Eye (tissue), 1 donor: Measurements from ENCODE around the gene WIPF1.

Experiments used
- DNase-seq: peaks from one replicate; pipeline ENCODE4 v3.0.0-alpha.2; 2015

WIPF1 gene

DNA sequence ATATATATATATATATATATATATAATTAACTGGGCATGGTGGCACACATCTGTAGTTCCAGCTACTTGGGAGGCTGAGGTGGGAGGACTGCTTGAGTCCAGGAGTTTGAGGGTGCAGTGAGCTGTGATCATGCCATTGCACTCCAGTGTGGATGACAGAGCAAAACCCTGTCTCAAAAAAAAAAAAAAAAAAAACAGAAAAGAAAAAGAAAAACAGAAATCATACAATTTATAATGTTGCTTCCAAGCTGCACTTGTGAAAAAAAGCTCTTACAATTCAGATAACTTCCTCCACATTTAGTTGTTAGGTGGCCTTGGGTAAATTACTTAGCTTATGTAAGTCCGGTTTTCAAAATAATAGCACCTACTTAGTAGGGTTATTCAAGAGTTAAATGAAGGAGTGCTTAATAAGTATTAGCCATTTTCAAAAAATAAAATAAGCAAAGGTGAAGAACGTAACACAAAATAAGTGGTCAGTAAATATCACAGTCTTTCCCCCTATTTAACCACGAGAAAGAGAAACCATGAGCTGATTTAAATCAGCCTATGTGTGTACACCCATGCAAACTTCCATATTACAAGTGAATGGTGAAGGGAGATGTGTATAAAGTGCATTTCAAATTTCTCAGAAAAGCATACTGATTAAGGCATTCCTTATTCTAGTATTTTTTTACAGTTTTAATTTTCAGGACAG, 2.3 kb downstream of the WIPF1 start:
- no peak for DNase-seq

DNA sequence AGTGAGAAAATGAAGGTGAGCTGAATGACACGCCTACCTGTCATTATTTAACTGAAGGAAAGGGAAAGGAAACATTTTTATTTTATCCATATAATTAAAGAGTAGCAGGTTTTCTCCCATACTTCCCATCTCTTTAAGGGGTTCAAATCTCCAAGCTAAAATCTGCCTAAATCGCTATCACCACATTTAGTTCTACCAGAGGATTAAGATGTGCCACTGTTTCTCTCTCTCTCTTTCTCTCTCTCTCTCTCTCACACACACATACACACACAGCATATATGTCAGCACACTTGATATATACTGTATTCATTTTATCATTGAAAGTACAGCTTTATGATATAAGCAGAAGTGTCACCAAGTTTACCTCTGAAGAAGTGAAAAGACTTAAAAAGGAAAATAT, 3.1 kb downstream of the WIPF1 start:
- DNase-seq: no peak

DNA sequence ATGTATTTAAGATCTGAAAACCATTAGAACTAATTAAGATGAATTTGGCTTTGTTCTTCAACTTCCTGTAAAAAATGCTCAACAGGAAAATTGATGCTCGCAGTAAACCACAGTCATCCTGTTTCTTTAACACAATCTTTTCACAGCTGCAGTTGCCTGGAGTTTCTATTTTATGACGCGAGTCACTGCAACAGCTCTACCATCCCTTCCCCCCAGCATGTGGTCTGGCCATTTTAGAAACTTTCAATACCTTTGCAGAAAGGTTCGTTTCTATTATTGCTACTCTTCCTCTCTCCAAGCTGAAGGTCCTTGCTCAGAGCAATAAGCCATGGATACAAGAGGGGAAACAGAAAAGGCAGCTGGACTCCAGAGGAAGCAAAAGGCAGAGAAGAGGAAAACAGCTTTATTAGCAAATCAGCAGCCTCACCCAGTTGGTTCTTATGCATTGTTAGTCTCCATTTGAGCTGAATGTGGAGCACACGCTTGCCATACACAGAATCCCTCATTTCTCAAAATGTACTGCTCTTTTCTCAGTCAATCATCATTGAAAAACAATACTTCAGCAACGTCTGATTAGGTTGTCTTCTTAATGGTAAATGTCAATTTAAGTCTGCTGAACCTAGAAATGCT, 3.9 kb downstream of the WIPF1 start:
- peak; percentile 77 for DNase-seq

DNA sequence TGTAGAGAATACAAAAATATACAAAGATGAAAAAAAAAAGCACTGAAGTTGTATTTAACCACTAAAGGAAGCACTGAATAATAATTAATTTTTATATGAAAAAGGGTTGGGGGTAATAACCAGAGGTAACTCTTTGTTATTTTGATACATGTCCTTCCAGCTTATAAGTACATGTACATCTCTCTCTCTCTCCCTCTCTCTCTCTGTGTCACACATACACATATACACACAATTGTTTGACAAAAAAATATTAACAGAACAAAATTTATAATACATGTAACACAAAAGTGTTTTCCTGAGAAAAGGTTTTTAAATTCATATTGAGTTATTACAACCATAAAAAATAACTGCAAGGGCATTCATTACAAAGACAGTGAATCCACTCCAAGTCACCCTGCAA, 4.6 kb downstream of the WIPF1 start:
- no peak for DNase-seq

DNA sequence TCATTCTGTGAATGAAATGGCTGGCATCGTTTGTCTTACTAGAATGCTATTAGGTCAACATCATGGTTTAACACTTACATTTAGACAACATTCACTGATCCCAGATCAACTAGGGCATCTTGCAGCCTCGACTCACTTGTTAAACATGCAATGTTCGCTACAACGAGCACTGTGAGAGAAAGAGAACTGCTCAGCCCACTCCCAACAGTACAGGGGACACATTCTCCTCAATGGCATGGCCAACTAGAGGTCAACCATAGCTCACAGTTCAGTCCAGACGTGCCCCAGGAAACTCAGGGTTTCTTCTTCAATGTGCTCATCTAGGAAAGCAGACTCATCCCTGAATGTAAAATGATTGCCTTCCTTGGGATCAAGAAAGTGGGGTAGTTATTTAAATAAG, 5.9 kb downstream of the WIPF1 start:
- no peak for DNase-seq

DNA sequence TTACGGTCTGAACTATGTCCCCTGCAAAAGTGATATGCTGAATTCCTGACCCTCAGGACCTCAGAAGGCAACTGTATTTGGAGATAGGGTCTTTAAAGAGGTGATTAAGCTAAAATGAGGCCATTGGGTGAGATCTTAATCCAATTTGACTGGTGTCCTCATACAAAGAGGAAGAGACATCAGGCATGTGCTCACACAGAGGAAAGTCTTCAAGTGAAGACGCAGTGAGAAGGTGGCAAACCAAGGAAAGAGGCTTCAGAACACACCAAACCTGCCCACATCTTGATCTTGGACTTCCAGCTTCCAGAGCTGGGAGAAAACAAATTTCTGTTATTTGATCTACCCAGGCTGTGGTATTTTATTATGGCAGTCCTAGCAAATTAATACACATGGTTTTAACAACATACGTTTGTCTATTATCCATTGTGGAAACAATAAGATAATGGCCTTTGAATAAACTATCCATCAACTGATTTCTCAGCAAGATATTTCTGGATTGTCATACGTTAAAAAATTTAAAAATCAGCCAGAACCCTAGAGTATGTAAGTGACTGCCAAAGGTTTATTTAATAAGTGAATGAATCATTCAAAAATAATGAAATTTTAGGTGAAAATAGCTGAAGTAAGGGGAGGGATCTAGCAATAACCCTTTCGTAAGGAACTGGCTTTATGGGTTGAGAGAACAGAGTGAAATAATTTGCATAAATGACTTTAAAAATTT, 6.5 kb downstream of the WIPF1 start:
- DNase-seq: no peak

DNA sequence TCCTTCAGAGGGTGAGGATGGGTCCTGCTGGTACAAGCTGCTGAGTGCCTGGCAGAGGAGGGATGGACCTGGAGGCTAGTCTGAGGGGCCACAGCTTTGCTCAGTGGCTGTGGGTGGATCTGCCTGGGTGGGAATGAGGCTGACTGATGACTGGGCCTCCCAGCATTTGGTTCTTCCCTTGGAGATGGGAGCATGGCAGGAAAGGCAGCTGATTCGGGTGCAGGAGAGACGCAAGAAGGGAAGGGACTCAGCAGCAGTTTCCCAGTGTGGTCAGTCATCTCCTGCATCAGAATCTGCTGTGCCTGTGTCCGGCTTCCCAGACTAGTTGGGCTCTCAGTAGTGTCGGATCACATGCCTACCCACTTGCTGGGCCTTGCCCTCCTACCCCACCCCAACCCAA, 7.3 kb downstream of the WIPF1 start:
- no peak for DNase-seq

DNA sequence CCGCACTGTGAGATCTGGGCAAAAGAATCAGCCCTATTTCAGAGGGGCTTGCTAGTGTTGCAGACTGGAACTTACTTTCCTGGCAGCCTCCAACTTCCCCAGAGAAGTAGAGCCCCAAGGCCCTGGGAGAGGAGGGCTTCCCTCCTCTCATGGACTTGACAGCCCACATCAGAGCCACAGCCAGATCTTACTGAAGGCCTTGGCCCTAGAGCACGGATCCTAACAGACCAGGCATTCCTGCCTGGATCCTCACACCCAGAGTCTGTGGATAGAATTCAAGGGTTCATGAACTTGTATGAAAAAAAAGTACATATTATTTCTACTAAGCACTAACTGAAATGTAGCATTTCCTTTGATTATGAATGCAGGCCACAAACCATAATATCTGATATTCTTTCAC, 8.3 kb downstream of the WIPF1 start:
- DNase-seq: no peak

DNA sequence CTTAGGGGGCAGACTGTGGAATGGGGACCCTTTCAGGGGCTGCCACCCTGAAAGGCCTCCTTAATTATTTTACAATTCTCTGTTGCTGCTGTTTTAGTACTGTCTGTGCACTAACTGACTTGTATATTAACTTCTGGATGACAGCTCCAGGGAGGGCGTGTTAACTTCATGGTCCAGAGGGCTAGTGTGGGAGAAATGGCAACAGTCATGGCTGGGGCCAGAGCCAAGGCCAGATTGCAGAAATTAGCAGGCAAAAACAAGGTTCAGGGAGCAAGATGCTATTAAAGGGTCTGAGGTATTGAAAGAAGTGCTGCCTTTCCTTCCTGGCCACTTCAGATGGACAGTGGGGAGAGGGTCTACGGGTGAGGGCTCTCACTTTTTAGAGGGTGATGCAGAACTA, 9.1 kb downstream of the WIPF1 start:
- no peak for DNase-seq

DNA sequence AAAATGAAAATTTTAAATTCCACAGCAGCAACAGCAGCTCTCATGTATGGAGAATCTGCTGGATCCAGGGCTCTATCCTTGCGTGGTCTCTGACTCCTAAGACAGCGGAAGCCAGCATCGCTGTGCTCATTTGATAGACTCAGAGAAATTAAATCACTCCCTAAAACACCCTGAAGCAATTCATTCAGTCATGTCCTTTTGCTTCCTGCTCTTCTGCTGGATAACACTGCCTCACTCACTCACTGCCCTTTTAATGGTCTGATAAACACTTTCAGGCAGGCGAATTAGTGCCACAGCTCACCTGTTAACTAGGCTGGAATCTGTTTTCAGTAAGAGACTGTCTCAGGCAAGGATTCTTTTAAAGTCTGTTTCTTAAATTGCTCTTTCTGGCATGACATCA, 10.0 kb downstream of the WIPF1 start:
- peak; percentile 39 for DNase-seq

DNA sequence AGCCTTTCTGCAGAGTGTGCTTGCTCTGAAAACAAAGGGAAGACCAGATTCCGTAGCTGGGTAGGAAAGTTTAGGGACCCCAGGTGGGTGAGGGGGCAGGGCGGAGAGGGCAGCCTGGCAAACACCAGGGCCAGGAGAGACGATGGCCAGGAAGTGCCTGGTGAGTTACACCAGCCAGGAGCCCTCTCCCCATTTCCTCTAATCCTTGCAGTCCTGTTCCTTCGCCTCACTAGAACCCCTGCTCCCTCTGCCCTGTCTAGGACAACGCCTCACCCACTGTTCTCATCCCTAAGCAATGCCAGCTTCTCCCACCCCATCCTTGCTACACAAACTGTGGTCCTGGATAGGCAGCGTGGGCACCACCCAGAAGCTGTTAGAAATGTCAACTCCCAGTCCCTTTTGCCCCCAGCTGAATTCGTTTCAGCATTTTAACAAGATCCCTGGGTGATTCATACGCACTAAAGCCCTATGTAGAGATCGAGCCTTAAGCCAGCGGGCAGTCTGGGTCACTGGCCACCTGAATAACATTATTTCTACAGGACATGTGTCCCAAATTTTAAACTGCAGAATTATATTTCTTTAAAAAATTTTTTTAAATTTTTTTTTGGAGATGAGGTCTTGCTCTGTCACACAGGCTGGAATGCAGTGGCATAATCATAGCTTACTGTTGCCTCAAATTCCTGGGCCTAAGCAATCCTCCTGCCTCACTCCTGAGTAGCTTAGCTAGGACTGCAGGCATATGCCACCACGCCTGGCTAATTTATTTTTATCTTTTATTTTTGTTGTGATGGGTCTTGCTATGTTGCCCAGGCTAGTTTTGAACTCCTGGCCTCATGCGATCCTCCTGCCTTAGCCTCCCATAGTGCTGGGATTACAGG, 10.9 kb downstream of the WIPF1 start:
- no peak for DNase-seq

DNA sequence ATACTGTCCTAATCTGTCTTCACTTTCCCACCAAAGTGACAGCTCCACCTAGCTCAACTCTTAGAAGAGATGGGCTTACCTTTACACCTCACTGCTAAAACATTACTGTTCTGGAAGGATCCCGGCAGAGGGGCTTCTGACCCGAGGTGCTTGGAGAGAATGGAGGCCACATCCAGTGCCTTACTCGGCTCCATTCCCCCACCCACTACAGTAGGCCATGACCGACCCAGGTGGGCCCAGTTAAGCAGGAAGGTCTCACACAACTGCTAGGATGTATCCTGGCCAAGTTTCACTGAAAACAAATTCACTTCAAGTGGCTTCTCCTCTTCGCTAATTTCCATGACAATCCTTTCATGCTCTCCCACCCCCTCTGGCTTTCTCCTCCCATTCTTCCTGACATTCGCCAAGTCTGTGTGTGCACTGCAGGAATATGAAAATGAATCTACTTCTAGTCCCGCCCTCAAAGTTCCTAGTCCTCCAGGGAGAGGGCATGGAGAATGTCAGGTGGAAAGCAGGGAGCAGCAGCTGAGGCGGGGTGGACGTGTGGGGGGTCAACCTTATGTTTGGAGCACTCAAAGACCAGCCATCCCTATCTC, 11.8 kb downstream of the WIPF1 start:
- no peak for DNase-seq

DNA sequence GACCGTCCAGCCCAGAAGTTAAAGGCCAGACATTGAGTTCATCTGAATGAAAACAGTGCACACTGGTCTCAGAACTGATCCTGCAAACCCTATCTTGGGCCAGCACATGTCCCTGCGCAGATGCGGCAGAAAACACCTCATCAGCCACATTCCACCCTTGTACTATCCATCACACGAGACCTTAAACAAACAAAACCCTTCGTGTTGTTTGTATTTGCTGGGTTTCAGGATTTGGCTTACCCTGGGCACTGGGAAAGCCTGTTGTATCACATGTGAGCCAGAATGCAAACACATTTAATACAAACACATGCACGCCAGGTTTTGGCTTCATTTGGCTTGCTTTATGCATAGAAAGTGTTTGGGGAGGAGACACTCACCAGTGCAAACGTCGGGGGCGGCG, 12.5 kb downstream of the WIPF1 start:
- DNase-seq: no peak

DNA sequence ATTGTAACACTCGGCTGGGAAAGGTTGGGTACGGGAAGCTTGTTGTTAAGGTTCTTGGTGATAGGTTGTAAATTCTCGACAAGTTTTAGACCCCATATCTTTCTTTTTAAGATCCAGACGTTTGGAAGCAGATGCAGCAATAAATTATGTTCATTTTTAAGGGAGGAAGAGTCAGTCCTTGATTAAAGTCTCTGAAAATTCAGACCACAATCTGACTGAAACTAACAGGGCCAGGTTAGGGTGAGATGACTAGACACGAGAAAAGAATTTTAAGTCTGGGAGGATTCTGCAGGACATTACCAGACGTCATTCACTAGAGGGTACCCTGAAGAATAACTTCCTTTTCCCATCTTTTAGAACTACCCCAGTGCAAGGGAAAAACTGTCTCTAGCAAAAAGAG, 16.1 kb downstream of the WIPF1 start:
- no peak for DNase-seq

DNA sequence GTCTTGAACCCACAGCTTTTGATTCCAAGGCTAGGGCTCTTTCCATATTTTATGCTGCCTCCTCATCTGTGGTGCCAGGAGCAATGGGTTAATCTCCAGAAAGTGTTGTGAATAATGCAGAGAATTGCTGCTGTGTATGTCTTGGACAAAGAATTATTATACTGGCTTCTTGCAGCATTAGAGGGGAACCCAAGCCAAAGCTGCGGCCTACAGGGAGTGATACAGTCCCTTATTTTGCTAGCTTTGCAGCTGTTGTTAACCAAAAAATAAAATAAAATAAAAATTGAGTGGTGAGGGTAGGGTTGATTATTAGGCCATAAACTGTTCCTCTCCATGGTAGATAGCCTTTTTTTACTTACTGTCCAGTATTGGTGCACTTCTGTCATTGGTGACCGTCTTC, 16.7 kb downstream of the WIPF1 start:
- no peak for DNase-seq

DNA sequence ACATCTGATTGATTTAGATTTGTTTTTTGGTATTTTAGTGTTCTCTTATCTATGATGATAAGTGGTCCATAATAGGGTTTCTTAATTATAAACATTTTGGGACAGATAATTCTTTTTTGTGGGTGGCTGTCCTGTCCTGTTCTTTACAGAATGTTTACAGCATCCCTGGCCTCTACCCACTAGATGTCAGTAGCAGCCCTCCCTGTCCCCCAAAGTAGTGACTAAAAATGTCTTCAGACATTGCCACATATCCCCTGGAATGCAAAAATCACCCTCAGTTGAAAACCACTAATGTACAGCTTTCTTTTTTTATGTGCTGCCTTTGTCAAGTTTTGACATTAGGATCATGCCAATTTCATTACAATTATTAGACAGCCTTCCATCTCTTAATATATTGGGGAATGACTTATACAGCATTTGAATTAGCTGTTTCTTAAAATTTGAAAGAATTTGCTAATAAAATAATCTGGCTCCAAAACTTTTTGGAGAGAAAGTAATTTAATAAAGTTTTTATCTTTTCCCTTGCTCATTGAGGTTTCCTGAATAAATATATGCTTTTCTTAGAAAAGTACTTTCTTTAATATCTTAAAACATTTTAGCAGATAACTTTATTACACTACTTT, 19.5 kb downstream of the WIPF1 start:
- peak; percentile 55 for DNase-seq

DNA sequence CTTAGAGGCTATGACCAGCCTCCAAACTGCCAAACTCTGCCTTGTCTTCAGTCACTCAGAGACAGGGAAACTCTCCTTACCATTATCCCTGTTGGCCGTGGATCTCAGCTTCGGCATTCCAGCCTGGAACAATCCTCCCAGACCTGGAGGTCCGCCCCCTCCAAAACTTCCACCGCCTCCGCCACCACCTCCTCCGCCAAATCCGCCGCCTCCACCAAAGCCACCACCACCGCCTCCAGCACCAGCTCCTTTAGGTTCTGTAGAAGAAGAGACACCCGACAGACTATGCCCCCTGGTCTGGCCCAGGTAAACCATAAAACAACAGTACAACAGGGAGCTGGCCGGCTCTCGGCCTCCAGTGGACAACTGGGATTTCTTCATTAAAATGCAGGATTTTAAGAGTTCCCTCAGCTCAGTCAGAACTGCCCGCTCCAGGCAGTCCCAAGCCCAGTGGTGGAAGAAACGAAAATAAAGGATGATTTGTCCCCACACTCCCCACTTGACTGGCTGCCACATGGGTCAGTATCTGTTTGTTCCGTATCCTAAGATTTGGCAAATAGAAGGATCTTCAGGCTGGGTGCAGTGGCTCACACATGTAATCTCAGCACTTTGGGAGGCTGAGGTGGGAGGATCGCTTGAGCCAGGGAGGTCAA, 22.4 kb downstream of the WIPF1 start:
- no peak for DNase-seq

DNA sequence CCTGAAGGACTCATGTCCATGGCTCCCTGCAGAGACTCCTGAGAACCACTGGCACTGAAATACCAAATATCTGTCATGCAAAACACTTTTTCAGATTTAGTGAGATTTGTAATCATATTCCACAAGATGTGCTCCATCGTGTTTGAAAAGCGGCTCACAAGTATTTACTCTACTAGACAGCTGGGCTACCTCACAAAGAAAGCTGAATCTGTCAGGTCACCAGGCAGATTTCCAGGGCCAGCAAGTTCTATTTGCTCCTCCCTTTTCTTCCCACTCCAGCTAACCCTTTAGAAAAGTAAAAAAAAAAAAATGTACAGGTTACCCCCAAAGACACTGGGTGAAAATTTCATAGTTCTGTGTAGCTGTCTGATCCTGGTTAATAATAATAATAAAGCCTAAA, 22.9 kb downstream of the WIPF1 start:
- DNase-seq: no peak

DNA sequence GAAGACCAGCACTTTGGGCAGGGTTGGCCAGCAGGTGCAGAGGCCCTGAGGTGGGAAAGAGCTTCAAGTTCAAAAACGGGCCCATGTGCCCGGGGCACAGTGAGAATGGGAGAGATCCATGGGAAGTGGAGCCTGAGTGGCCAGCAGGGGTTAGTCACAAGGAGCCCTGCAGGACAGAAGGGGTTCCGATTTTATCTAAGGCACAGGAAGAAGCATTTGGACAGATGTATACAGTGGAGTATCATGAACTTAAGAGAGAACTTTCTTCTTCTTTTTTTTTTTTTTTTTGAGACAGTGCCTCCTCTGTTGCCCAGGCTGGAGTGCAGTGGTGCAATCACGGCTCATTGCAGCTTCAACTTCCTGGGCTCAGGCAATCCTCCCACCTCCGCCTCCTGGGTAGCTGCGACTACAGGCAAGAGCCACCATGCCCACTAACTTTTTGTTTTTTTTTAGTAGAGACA, 24.0 kb downstream of the WIPF1 start:
- DNase-seq: no peak

DNA sequence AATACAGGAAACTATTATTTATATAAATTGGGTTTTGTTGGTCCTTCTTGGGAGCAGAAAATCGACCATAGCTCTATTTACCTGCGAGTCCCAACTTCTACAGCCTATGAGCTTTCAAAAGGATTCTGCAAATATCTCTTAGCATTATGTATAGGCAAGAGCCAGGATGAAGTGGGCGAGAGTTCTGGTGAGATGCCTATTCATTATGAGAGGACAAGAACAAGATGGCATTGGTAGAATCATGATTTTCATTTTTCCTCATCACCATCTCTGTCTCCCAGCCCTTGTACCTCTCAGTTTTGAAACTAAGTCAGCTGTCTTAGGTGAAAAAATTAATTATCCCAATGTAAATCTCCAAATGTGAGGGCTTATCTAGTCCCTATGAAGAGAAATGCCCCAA, 25.0 kb downstream of the WIPF1 start:
- no peak for DNase-seq

DNA sequence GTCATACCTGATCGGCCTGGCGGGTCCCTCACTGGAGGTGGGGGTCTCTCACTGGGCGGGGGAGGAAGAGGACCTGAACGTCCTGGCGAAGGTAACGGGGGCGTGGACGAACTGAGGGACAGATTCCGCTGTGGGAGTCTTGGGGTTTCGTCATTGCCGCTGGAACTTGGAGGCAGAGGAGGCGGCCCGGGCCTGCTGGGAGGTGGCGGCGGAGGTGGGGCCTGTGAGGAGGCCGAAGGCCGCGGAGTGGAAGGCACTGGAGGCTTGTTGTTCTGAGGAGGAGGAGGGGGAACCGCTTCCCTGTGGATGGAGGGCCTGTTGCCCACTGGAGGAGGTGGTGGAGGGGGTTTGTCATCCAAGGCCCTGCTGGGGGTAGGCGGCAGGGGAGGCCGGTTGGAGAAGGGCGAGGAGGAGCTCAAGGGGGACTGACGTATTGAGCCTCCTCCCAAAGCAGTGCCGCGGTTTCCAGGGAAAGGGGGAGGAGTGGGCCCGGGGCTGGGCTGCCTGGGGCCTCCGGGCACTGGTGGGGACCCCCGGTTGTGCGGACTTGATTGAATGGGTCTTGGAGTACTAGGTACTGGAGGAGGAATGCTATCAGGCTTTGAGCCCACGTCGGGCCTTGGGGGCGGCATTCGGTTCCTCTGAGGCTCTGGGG, 25.8 kb downstream of the WIPF1 start:
- DNase-seq: no peak
